SJCRH30 (cell line): ENCODE measurements around the gene TJP2. TPM values are rescaled to one million over a fixed set of nuclear protein-coding genes. Genes with fewer than 3 reads are reported as not detected.

Source experiments
- DNase-seq, 2 experiments: peaks; one replicate each; pipeline ENCODE4 v3.0.0-alpha.2; 2015 to 2020
- H3K27ac ChIP-seq: fragments of 250-450 bp; sonication (Bioruptor Pico); 2 replicates; pipeline ENCODE4 v1.5.1; 2020; ENCODE audit warnings: mild to moderate bottlenecking, moderate library complexity
- H3K27me3 ChIP-seq: fragments of 250-450 bp; sonication (Bioruptor Pico); 2 replicates; pipeline ENCODE4 v1.5.1; 2020; ENCODE audit warnings: mild to moderate bottlenecking, moderate library complexity
- H3K36me3 ChIP-seq: fragments of 250-450 bp; sonication (Bioruptor Pico); 2 replicates; pipeline ENCODE4 v1.5.1; 2020; ENCODE audit warnings: mild to moderate bottlenecking, moderate library complexity
- H3K4me1 ChIP-seq: fragments of 250-450 bp; sonication (Bioruptor Pico); 2 replicates; pipeline ENCODE4 v1.5.1; 2020; ENCODE audit warnings: mild to moderate bottlenecking, moderate library complexity
- H3K4me3 ChIP-seq: fragments of 250-450 bp; sonication (Bioruptor Pico); 2 replicates; pipeline ENCODE4 v1.5.1; 2020; ENCODE audit warnings: mild to moderate bottlenecking, moderate library complexity
- H3K9me3 ChIP-seq: fragments of 250-450 bp; sonication (Bioruptor Pico); replicated peaks from 2 replicates; pipeline ENCODE4 v1.5.1; 2020; ENCODE audit warnings: mild to moderate bottlenecking, moderate library complexity
- total RNA-seq: library from RNA; depleted of rRNA; stranded (reverse); fragments of >200 nt; shearing (Covaris generic); gene quantifications from 2 replicates; pipeline ENCODE4 v1.2.3, GENCODE V29; 2014; rRNA removed

The TJP2 gene
- total RNA-seq, result 13.8 and 14.3 TPM in 2 replicates

DNA sequence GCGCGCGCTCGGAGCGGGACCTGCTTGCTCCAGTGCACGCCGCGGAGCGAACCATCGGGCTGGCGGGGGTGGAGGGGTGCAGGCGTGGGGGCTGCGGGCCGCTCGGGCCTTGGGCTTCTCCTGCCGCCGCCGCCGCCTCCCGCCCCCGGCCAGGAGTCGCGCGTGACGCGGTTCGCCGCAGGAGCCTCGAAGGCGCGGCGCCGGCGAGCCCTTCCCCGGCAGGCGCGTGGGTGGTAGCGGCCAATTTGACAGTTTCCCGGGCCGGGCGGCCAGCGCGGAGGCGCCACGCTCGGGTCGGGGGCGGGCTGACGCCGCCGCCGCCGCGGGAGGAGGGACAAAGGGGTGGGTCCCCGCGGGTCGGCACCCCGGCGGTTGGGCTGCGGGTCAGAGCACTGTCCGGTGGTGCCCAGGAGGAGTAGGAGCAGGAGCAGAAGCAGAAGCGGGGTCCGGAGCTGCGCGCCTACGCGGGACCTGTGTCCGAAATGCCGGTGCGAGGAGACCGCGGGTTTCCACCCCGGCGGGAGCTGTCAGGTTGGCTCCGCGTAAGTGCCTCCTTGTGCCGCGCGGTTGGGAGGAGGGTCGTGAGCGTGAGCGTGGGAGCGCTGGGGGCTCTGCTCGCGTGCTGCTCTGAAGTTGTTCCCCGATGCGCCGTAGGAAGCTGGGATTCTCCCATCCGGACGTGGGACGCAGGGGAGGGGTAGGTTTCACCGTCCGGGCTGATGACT is at the start of gene TJP2:
Gene TJP2 (plus strand): TSS at position 387 of the 725 bp plus-strand sequence. CDS start 96 bp downstream, at position 483.
- no peaks in the 10 kb centered on the region for H3K36me3 ChIP-seq
- H3K27ac ChIP-seq, result peak within 1 kb of the TSS; percentile 39; the same call in 1 of the 2 replicates
- H3K9me3 ChIP-seq, result no peaks in the 10 kb centered on the region
- peak; percentile 80 to 85 for DNase-seq
- peak within 1 kb of the TSS; percentile 76 for H3K4me3 ChIP-seq
- no peaks in the 10 kb centered on the region for H3K4me1 ChIP-seq
- no peaks in the 10 kb centered on the region for H3K27me3 ChIP-seq

DNA sequence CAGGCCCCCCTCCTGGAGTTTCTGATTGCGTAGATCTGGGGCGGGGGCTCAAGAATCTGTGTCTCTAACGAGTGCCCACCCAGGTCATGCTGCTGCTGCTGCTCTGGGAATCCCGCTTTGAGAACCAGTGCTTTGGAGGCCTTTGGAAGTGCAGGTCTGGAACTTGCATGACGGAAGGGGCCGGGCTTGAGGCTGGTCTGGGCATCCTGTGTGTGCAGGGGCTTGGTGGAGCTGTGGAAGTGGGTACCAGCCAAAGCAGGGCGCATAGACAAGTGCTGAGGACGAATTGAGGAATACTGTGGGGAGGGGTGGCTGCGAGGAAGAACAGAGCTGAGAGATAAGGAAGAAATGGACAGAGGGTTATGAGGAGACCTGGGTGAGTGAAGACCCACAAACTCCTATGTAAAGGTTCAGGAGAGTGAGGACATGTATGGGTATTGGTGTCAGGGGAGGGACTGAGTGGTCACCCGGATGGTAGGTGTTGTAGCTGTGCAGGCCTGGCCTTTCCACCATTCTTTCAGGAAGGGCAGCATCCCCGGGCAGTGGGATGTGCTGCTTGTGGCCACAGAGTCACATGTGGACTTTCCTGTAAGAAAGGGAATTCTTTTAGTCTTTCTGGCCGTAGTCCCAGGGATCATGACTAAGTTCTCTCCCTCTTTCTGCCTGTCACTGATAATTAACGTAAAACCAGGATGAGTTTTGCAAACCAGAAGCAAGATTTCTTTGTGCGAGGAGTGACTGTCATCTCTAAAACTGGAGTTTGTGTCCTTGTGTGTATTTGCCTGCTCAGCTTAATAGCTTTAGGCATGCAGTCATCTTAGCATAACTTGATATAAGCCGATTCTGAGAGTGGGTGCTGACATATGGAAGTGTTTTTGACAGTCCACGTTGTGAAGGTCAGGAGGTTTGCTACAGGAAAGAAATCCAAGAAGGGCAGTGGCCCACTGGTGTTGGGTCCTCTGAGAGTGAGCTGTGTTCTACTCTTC is 43.3 kb upstream of the TJP2 start:
- no peak overlapping the region for H3K27ac ChIP-seq
- H3K9me3 ChIP-seq, result no peaks in the 10 kb centered on the region
- H3K4me1 ChIP-seq, result no peaks in the 10 kb centered on the region
- H3K4me3 ChIP-seq, result no peak overlapping the region
- H3K27me3 ChIP-seq, result no peaks in the 10 kb centered on the region; the same call in 1 of the 2 replicates
- H3K36me3 ChIP-seq, result no peaks in the 10 kb centered on the region
- no peak for DNase-seq

GRCh38 chr9:69131682-69132081 is 42.4 kb upstream of the TJP2 start:
- Histone ChIP-seq H3K4me1 (no peaks in the 10 kb centered on the region), H3K27me3 (no peaks in the 10 kb centered on the region; the same call in 1 of the 2 replicates), H3K9me3 (no peaks in the 10 kb centered on the region), H3K27ac (no peak overlapping the region), H3K36me3 (no peaks in the 10 kb centered on the region), H3K4me3 (no peak overlapping the region)
- DNase-seq, result no peak

DNA sequence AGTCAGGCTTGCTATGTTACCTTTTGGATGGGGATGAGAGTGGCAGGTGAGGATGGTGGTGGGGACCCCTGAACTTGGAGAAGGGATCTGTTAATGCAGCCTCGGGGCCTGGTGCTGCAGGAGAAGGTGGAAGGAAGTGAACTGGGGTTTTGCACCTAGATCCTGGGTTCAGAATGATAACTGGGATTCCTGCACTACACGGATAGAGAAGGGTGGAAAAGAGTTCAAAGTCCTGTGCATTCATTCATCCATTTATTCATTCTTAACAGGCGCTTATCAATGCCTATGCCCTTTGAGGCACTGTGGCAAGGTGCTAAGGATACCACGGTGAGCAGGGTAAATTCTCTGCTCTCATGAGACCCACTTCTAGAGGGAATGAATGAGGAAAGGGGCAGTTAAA is 41.7 kb upstream of the TJP2 start:
- no peak overlapping the region for H3K4me3 ChIP-seq
- no peak overlapping the region for H3K27ac ChIP-seq
- no peak for DNase-seq
- H3K36me3 ChIP-seq, result no peaks in the 10 kb centered on the region
- no peaks in the 10 kb centered on the region for H3K9me3 ChIP-seq
- H3K27me3 ChIP-seq, result no peaks in the 10 kb centered on the region; the same call in 1 of the 2 replicates
- no peaks in the 10 kb centered on the region for H3K4me1 ChIP-seq

GRCh38 chr9:69134412-69134811 is 39.7 kb upstream of the TJP2 start:
- no peak for DNase-seq
- H3K27me3 ChIP-seq, result no peaks in the 10 kb centered on the region

GRCh38 chr9:69136185-69136584 is 37.9 kb upstream of the TJP2 start:
- no peaks in the 10 kb centered on the region for H3K27me3 ChIP-seq
- H3K4me3 ChIP-seq, result no peak overlapping the region
- H3K4me1 ChIP-seq, result no peaks in the 10 kb centered on the region
- H3K9me3 ChIP-seq, result no peaks in the 10 kb centered on the region
- H3K36me3 ChIP-seq, result no peaks in the 10 kb centered on the region
- DNase-seq, result no peak
- H3K27ac ChIP-seq, result no peak overlapping the region

More at GRCh38 chr9:69134412-69134811, 39.7 kb upstream of the TJP2 start:
- H3K4me1 ChIP-seq, result no peaks in the 10 kb centered on the region
- no peaks in the 10 kb centered on the region for H3K36me3 ChIP-seq
- H3K9me3 ChIP-seq, result no peaks in the 10 kb centered on the region
- H3K4me3 ChIP-seq, result no peak overlapping the region
- no peak overlapping the region for H3K27ac ChIP-seq

DNA sequence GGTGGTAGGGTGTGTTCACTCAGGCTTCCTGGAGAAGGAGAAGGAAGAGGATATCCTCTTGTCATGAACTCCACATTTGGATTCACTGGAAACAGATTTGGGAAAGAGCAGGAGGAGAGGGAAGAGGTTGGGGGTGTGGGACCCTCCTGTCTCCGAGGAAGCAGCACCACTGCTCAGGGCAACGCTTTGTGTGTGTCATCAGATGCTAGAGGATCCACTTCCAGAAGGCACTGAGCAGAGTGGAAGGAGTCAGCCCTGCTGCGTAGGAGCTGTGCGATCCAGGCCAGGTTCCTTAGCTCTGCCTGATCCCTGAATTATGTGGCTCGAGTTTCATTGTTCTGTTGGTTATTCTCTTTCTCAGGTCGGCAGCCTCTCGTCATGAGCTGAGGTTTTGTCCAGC is 37.3 kb upstream of the TJP2 start:
- Histone ChIP-seq H3K4me3 (no peak overlapping the region), H3K9me3 (no peaks in the 10 kb centered on the region), H3K27me3 (no peaks in the 10 kb centered on the region), H3K27ac (no peak overlapping the region), H3K36me3 (no peaks in the 10 kb centered on the region), H3K4me1 (no peaks in the 10 kb centered on the region)
- DNase-seq, result peak in 1 of 2 experiments; percentile 28

DNA sequence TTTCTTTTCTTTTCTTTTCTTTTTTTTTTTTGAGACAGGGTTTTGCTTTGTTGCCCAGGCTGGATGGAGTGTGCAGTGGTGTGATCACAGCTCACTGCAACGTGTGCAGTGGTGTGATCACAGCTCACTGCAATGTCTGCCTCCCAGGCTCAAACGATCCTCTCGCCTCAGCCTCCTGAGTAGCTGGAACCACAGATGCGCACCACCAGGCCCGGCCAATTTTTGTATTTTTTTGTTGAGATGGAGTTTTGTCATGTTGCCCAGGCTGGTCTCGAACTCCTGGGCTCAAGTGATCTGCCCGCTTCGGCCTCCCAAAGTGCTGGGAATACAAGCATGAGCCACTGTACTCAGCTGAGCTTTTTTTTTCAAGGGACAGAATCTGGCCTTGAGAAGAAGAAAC is 36.8 kb upstream of the TJP2 start:
- Histone ChIP-seq H3K27me3 (no peaks in the 10 kb centered on the region), H3K9me3 (no peaks in the 10 kb centered on the region), H3K36me3 (no peaks in the 10 kb centered on the region), H3K27ac (no peak overlapping the region), H3K4me1 (no peaks in the 10 kb centered on the region), H3K4me3 (no peak overlapping the region)
- no peak for DNase-seq

DNA sequence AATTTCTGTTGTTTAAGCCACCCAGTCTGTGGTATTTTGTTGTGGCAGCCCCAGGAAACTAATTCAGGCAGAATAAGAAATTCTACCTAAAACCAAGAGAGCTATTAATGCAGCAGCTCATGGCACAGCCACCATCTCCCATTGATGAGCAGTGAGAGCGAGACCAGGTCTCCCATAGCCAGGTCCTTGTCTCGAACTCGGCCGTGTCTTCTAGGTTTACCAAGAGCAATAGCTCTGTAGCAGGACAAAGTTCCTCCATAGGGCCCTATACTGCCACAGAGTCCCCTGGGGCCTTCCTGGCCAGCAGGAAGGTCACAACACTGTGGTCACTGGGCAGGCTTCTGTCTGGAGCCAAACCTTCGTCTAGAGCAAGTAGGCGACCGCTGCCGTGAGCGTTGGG is 34.5 kb upstream of the TJP2 start:
- DNase-seq, result no peak
- Histone ChIP-seq H3K27me3 (no peaks in the 10 kb centered on the region), H3K4me3 (no peak overlapping the region), H3K36me3 (no peaks in the 10 kb centered on the region), H3K27ac (no peak overlapping the region), H3K9me3 (no peaks in the 10 kb centered on the region), H3K4me1 (no peaks in the 10 kb centered on the region)

DNA sequence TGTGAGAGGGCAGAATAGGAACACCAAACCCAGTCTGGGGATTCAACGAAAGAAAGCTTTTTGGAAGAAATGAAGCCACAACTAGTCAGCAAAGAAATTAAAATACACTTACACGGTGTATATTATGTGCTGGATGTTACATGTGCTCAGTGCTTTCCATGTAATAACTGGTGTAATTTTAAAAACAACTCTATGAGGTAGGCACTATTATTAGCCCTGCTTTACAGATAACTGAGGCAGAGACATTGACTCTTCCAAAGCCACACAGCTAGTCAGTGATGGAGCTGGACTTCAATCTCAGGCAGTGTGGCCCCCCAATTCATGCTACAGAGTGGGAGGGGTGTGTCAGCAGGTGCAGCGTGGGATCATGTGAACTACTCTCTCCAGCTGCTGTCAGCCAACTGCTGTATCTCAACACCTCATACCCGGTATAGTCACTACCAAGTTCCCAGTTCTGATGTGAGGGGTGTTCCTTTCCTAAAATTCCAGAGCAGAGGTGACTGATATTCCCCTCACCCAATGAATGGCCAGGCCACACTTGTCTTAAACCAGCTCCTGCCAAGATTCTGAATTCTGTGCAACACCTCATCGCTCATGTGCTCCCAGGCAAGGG is 33.8 kb upstream of the TJP2 start:
- Histone ChIP-seq H3K4me1 (no peaks in the 10 kb centered on the region), H3K36me3 (no peaks in the 10 kb centered on the region), H3K4me3 (no peak overlapping the region), H3K27me3 (no peaks in the 10 kb centered on the region), H3K27ac (no peak overlapping the region), H3K9me3 (no peaks in the 10 kb centered on the region)
- no peak for DNase-seq

GRCh38 chr9:69141851-69142250 is 32.2 kb upstream of the TJP2 start:
- H3K4me1 ChIP-seq, result no peaks in the 10 kb centered on the region
- H3K9me3 ChIP-seq, result no peaks in the 10 kb centered on the region
- H3K4me3 ChIP-seq, result no peak overlapping the region
- no peaks in the 10 kb centered on the region for H3K36me3 ChIP-seq
- H3K27me3 ChIP-seq, result no peaks in the 10 kb centered on the region
- no peak for DNase-seq
- H3K27ac ChIP-seq, result no peak overlapping the region

GRCh38 chr9:69143291-69143690 is 30.8 kb upstream of the TJP2 start:
- no peaks in the 10 kb centered on the region for H3K27me3 ChIP-seq
- no peak overlapping the region for H3K4me3 ChIP-seq
- H3K27ac ChIP-seq, result no peak overlapping the region
- no peaks in the 10 kb centered on the region for H3K36me3 ChIP-seq
- no peaks in the 10 kb centered on the region for H3K9me3 ChIP-seq
- H3K4me1 ChIP-seq, result no peaks in the 10 kb centered on the region
- no peak for DNase-seq

- no peak overlapping the region for H3K4me3 ChIP-seq
- H3K9me3 ChIP-seq, result no peaks in the 10 kb centered on the region
- H3K36me3 ChIP-seq, result no peaks in the 10 kb centered on the region
- no peaks in the 10 kb centered on the region for H3K27me3 ChIP-seq
- H3K4me1 ChIP-seq, result no peaks in the 10 kb centered on the region
- DNase-seq, result no peak
- H3K27ac ChIP-seq, result no peak overlapping the region
Measured at GRCh38 chr9:69145144-69145715, 28.8 kb upstream of the TJP2 start.

- Histone ChIP-seq H3K4me3 (no peak overlapping the region), H3K27me3 (no peaks in the 10 kb centered on the region), H3K4me1 (no peaks in the 10 kb centered on the region), H3K27ac (no peak overlapping the region), H3K9me3 (no peaks in the 10 kb centered on the region), H3K36me3 (no peaks in the 10 kb centered on the region)
- DNase-seq, result no peak
Measured at GRCh38 chr9:69147041-69147834, 26.8 kb upstream of the TJP2 start.
